HepG2 (cell line): ENCODE data around the gene TFEB. TPM values are rescaled to one million over a fixed set of nuclear protein-coding genes. Genes with fewer than 3 reads are reported as not detected.
A peak's percentile ranks its signal among the peaks of the same experiment; 100 is the strongest.

ENCODE experiments used
- FIP1L1 ChIP-seq: fragments of 200-400 bp; formaldehyde crosslinking; IDR thresholded peaks from 2 replicates; pipeline ENCODE4 v1.6.1; 2018; ENCODE audit warnings: low read depth, mild to moderate bottlenecking, low read length, moderate library complexity, borderline replicate concordance; ENCODE audit not compliant: insufficient read depth
- HDAC2 ChIP-seq: sonication (generic); formaldehyde crosslinking; IDR thresholded peaks from 2 replicates; pipeline ENCODE4 v1.4.0; 2020; ENCODE audit warnings: missing genetic modification reagents
- HDAC6 ChIP-seq: fragments of 200-600 bp; sonication (generic); IDR thresholded peaks from 2 replicates; pipeline ENCODE4 v1.7.0; 2017; ENCODE audit warnings: mild to moderate bottlenecking, antibody characterized with exemption, low read length, low read depth
- RBFOX2 ChIP-seq: fragments of 200-400 bp; formaldehyde crosslinking; IDR thresholded peaks from 2 replicates; pipeline ENCODE4 v1.6.1; 2017; ENCODE audit warnings: low read depth, mild to moderate bottlenecking, low read length
- SALL1 ChIP-seq: sonication (generic); formaldehyde crosslinking; IDR thresholded peaks from 2 replicates; pipeline ENCODE4 v1.8.0; 2022; ENCODE audit warnings: mild to moderate bottlenecking, missing genetic modification reagents
- SNAI1 ChIP-seq: sonication (generic); formaldehyde crosslinking; IDR thresholded peaks from 2 replicates; pipeline ENCODE4 v1.5.0; 2020; ENCODE audit warnings: mild to moderate bottlenecking, missing genetic modification reagents, borderline replicate concordance
- THAP11 ChIP-seq: IDR thresholded peaks from 2 replicates; pipeline ENCODE4 v1.6.1; 2016; ENCODE audit warnings: missing biosample characterization, missing genetic modification reagents
- ZNF124 ChIP-seq: sonication (generic); formaldehyde crosslinking; IDR thresholded peaks from 2 replicates; pipeline ENCODE4 v1.4.0; 2020; ENCODE audit warnings: missing genetic modification reagents
- ZNF142 ChIP-seq: sonication (generic); formaldehyde crosslinking; IDR thresholded peaks from 2 replicates; pipeline ENCODE4 v1.4.0; 2020; ENCODE audit warnings: missing genetic modification reagents
- ZNF274 ChIP-seq: sonication (generic); formaldehyde crosslinking; IDR thresholded peaks from 2 replicates; pipeline ENCODE4 v1.5.1; 2020; ENCODE audit warnings: mild to moderate bottlenecking, missing genetic modification reagents
- ZNF557 ChIP-seq: sonication (generic); formaldehyde crosslinking; IDR thresholded peaks from 2 replicates; pipeline ENCODE4 v1.4.0; 2020; ENCODE audit warnings: missing genetic modification reagents
- ZNF703 ChIP-seq: sonication (generic); formaldehyde crosslinking; IDR thresholded peaks from 2 replicates; pipeline ENCODE4 v1.5.1; 2020; ENCODE audit warnings: missing genetic modification reagents, mild to moderate bottlenecking, moderate library complexity, borderline replicate concordance
- ZNF891 ChIP-seq: sonication (generic); formaldehyde crosslinking; IDR thresholded peaks from 2 replicates; pipeline ENCODE4 v1.5.0; 2020; ENCODE audit warnings: mild to moderate bottlenecking, missing genetic modification reagents
- ZSCAN5A ChIP-seq: sonication (generic); formaldehyde crosslinking; IDR thresholded peaks from 2 replicates; pipeline ENCODE4 v1.8.0; 2022; ENCODE audit warnings: mild to moderate bottlenecking, missing genetic modification reagents, borderline replicate concordance
- polyA plus RNA-seq, 8 experiments: library from polyadenylated mRNA; depleted of rRNA in 3 of 8; stranded (reverse) in 7 of 8; unstranded in 1 of 8; fragments of >200 nt; fragmentation: Illumina TruSeq in 4 of 8; extraction: Trizol in 4 of 8; gene quantifications; 2 replicates each; pipeline versions ENCODE4 v1.2.1 to v1.2.3, GENCODE V29; 2011 to 2016; ENCODE audit warnings: low read depth in 4 of 8, missing spikeins in 1 of 8, mixed read lengths in 1 of 8; ENCODE audit not compliant: insufficient read depth in 1 of 8
- total RNA-seq, 5 experiments: library from RNA; depleted of rRNA; stranded (reverse); fragments of >200 nt; fragmentation: Illumina TruSeq; extraction: Trizol; gene quantifications; 2 replicates each; pipeline ENCODE4 v1.2.3, GENCODE V29; 2016; ENCODE audit warnings: low read depth in 1 of 5
- TF ChIP-seq, protein P1 (sequence below): sonication (generic); formaldehyde crosslinking; IDR thresholded peaks from 2 replicates; pipeline ENCODE4 v1.4.0; 2020; ENCODE audit warnings: low read depth, mild to moderate bottlenecking, missing genetic modification reagents
- TF ChIP-seq, protein P2 (sequence below): sonication (generic); formaldehyde crosslinking; IDR thresholded peaks from 2 replicates; pipeline ENCODE4 v1.5.0; 2020; ENCODE audit warnings: missing genetic modification reagents

Gene TFEB
- total and polyA plus RNA-seq, 2 of the 13 experiments (the other 11 are each of a cell fraction or from before 2014, with no cell fraction given), result 13.3 to 18.7 TPM

DNA sequence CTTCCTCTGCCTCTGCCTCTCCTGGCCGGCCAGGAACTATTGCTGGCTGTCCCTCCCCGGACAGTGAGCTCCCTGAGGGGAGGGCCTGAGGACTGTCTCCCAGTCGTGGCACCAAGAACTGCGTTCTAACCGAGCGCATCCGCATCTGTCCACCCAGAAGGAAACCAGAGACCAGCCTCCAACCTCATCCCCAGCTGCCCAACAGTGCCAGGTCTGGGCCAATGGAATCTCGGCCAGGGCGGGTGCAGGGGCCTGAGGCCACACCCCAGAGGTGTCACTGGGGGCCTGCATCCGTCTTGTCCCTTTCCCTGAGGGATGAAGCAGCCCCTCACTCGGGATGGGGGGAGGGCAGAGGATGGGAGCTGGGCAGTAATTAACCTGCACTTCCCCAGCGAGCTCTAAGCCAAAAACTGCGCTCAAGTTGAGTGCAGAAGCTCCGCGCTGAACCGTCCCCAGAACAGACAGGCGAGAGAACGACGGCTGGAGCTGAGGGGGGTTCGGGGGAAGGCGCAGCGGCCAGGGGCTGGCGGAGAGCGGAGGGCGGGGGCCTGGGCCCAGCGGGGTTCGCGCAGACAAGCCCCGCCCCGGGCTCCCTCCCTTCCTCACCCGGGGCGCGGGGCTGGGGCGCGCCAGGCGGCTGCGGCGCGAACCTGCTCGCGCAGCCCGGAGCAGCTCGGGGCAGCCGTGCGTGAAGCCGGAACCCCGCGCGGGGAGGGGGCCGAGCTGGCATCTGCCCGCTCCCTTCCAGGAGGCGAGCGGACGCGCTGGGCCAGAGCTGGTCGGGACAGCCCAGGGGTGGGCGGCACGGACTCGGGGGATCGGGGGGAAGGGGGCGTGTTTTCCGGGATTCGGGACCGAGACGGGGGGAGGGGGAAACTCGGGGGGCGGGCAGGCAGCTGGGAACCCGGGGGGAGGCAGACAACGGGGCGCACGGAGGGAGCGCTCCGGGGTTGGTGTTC, 1.4 kb downstream of the TFEB start (continued):
- TF ChIP-seq ZNF142 (no peak; the same call in none of the 2 replicates), RBFOX2 (peak; percentile 75), ZNF124 (CRISPR knock-in tag) (no peak), HDAC2 (CRISPR knock-in tag) (no peak), SNAI1 (CRISPR knock-in tag) (no peak), SALL1 (peak; percentile 50; the same call in 1 of the 2 replicates), HDAC6 (no peak), THAP11 (no peak; the same call in 1 of the 2 replicates), ZNF703 (CRISPR knock-in tag) (no peak), ZNF274 (CRISPR knock-in tag) (no peak; the same call in 1 of the 2 replicates), FIP1L1 (peak; percentile 83; the same call in 1 of the 2 replicates), ZNF557 (no peak), ZSCAN5A (CRISPR knock-in tag) (no peak), ZNF891 (0 out of 2 replicates have a peak, but pooled peaks have one; percentile 74)
- TF ChIP-seq, protein P1, sequence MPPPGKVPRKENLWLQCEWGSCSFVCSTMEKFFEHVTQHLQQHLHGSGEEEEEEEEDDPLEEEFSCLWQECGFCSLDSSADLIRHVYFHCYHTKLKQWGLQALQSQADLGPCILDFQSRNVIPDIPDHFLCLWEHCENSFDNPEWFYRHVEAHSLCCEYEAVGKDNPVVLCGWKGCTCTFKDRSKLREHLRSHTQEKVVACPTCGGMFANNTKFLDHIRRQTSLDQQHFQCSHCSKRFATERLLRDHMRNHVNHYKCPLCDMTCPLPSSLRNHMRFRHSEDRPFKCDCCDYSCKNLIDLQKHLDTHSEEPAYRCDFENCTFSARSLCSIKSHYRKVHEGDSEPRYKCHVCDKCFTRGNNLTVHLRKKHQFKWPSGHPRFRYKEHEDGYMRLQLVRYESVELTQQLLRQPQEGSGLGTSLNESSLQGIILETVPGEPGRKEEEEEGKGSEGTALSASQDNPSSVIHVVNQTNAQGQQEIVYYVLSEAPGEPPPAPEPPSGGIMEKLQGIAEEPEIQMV (CRISPR knock-in tag), result no peak; the same call in 1 of the 2 replicates
- TF ChIP-seq, protein P2, sequence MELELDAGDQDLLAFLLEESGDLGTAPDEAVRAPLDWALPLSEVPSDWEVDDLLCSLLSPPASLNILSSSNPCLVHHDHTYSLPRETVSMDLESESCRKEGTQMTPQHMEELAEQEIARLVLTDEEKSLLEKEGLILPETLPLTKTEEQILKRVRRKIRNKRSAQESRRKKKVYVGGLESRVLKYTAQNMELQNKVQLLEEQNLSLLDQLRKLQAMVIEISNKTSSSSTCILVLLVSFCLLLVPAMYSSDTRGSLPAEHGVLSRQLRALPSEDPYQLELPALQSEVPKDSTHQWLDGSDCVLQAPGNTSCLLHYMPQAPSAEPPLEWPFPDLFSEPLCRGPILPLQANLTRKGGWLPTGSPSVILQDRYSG (CRISPR knock-in tag), result no peak
